CD4-positive, alpha-beta T cell treated with Interleukin-2 at 100 ng/mL for 4 hours (primary cell): Measurements from ENCODE around the gene CRYBB2.
"Not testable (repeated sequence)": the region's sequence is repeated elsewhere in the genome, so short reads cannot be mapped to it uniquely, and the experiment has no call there.

Source experiments
- DNase-seq: peaks from one replicate; pipeline ENCODE4 v3.0.0-alpha.2; 2020; ENCODE audit warnings: low spot score

Gene CRYBB2

DNA sequence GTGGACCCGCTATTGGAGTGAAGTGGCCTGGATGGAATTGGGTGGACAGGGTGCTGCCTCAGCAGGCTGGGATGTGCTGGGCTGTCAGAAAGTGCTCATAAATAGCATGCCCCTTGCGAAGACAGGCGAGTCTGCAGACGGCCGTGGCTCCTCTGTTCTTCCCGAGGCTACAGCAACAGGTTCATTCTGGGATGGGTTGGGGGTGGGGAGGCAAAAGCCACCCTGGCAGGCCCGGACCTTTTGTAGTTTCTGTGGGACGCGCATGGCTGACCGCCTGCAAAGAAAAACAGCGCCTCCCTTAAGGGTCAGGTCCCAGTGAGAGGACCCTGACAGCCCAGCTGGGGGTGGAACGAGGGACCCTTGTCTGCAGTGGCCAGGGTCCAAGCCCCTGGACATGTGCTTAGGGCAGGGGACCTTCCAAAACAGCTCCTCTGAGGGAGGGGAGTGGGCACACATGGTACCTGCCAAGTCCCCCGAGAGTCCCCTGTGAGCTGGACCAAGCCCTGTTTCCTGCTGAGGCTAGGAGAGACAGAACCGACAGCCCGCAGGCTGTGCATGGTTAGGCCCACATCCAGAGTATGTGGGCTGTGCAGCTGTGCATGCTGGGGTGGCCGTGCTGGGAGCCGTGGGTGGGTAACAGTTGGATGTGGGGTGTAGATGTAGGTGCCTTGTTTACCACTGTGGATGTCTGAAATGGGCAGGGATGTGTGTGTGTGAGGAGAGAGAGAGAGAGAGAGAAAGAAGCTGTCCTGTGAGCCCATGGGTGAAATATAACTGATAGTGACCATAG is 19.5 kb upstream of the CRYBB2 start, which contains the start of gene CRYBB3:
CRYBB3 (plus strand) TSS at position 128 of the 790 bp plus-strand sequence. CDS start 1,539 bp downstream, outside the sequence.
- no peak for DNase-seq

- DNase-seq = no peak
Observed at GRCh38 chr22:25200967-25201366, 18.5 kb upstream of the CRYBB2 start.

DNA sequence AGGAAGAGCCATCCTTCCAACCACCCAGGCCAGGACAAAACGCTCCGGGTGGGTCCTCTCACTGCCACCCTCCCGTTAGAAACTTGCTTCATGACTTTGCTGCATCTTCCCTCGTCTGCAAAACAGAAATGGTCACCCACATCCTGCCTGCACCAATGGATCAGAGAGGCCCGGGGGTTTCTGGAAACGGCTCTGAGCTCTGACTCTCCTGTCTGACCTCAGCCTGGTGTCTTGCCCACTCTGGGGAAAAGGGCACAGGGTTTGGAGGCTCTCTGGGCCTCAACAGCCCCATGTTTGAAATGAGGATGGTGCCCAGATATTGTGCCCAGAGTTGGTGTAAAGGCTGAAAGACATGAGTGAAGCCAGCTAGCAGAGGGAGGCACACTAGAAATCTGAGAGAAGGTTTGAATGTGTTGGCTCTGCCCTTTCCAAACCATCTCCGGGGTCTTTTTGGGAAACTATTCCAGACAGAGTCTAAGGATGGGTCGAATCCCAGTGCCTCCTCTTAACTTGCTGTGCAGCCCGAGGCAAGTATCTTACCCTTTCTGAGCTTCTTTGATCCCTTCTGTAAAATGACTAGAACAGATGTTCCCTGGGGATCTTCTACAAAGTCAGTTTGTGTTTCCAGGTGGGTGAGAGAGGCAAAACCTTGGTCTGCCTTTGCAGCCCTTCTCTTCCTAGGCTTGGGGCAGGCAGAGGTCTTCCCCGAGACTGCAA is 17.7 kb upstream of the CRYBB2 start:
- DNase-seq = no peak

DNA sequence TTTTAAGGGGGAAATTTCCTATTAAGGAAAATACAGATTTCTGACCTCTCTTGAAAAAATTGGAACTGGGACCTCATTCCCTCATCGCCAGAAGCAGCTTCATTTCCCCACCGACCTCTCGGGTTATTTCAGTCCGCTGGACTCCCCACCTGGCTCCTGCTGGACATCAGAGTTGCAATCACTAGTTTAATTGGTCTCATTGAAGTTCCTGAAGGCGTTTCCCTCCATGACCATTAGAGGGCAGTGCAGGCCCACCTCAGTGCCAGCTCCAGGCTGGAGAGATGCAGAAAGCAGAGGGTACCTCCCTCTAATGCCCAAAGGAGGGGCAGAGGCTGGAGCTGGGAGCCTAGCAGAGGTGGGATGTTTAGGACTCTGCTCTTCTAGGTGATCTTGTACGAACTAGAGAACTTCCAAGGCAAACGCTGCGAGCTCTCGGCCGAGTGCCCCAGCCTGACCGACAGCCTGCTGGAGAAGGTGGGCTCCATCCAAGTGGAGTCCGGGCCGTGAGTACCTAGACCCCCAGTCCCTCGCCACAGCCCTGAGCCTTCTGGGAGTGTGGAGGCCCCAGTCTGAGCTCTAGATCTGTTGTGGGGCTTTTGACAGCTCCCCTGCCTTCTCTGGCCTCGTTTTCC is 17.0 kb upstream of the CRYBB2 start:
- DNase-seq = peak; percentile 53

GRCh38 chr22:25203082-25203481 is 16.4 kb upstream of the CRYBB2 start:
- no peak for DNase-seq

DNA sequence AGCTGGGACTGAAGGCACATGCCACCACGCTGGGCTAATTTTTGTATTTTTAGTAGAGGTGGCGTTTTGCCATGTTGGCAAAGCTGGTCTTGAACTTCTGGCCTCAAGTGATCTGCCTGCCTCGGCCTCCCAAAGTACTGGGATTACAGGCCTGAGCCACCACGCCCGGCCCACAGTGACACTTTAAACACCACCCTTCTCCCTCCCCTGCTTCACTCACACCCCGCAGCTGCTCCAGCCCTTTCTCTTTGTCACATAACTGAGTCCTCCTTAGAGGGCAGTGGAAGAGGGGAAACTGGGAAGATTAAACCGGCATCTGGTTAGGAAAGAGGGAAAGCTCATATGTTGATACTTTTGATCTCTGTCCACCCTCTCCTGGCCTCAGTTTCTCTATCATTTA is 14.9 kb upstream of the CRYBB2 start:
- not testable (repeated sequence) for DNase-seq

- no peak for DNase-seq
Observed at GRCh38 chr22:25205847-25206246, 13.6 kb upstream of the CRYBB2 start.

- no peak for DNase-seq
Observed at GRCh38 chr22:25206998-25207397, 12.4 kb upstream of the CRYBB2 start.

- no peak for DNase-seq
Observed at GRCh38 chr22:25207553-25208157, 11.8 kb upstream of the CRYBB2 start.

DNA sequence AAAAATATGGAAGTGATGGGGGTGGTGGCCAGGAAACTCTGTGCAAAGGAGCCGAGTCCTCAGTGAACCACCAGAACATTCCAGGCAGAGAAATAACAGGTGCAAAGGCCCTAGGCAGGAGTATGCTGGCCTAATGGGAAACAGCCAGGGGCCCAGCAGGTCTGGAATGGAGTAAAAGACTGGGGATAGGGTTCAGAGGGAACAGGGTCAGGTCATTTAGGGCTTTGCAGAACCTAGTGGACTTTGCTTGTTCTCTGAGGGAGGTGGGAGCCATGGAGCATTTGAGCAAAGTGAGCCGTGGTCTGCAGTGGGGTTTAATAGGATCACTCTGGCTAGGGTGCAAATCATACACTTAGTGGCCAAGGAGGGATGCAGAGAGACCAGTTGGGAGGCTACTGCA is 11.1 kb upstream of the CRYBB2 start:
- no peak for DNase-seq

GRCh38 chr22:25208743-25209505 is 10.5 kb upstream of the CRYBB2 start:
- DNase-seq = no peak

- DNase-seq = no peak
Observed at GRCh38 chr22:25210793-25211192, 8.6 kb upstream of the CRYBB2 start.

DNA sequence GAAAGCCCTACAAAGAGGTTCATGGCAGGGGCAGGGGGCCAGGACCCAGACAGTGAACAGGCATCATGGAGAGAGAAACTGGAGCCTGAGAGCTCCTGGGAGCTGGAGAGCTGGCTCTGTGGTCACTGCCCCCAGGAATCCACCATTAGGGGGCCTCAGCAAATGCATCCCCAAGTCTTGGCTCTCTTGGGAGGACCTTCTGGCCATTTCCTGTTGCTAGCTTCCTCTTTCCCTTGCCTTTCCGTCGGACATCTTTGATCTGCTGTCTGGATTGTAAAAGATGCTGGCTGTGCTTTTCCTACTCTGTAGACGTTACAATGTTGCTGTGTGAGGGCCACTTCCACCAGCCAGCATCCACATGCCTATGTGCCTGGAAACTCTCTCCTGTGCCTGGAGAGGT is 7.1 kb upstream of the CRYBB2 start:
- DNase-seq = no peak

GRCh38 chr22:25213221-25213620 is 6.2 kb upstream of the CRYBB2 start:
- no peak for DNase-seq

- no peak for DNase-seq
Observed at GRCh38 chr22:25216230-25216629, 3.2 kb upstream of the CRYBB2 start.

GRCh38 chr22:25219948-25220442 is 556 bp downstream of the CRYBB2 start:
- no peak for DNase-seq

GRCh38 chr22:25221790-25222189 is 2.4 kb downstream of the CRYBB2 start:
- no peak for DNase-seq

GRCh38 chr22:25223269-25223850 is 3.9 kb downstream of the CRYBB2 start:
- DNase-seq = no peak

- no peak for DNase-seq
Observed at GRCh38 chr22:25228822-25229221, 9.4 kb downstream of the CRYBB2 start.

- not testable (repeated sequence) for DNase-seq
Observed at GRCh38 chr22:25230760-25231159, 11.3 kb downstream of the CRYBB2 start.

DNA sequence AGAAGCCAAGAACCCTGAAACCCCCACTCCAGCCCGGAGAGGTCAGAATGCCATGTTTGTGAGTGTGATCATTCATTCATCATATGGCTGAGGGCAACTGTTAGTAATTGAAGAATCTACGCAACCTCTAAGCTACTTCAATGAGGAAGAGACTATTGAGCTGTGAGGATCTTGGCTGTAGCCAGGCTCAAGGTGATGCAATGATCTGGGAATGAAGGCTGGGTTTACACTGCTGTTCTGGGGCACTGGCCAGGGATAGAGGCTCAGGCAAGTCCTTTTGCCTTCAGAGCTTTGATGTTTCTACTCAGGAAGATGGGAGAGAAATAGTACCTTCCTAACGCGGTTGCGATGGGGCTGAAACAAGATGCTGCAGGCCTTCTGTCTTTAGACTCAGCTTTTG is 12.9 kb downstream of the CRYBB2 start:
- DNase-seq = no peak
